Vagina (tissue), 2 donors: ENCODE measurements around the gene BAHCC1. TPM values are rescaled to one million over a fixed set of nuclear protein-coding genes. Genes with fewer than 3 reads are reported as not detected.

ENCODE experiments used
- DNase-seq, 2 donors: peaks; one replicate each; pipeline ENCODE4 v3.0.0-alpha.2; 2017; ENCODE audit errors: extremely low spot score in 2 of 2
- H3K27ac ChIP-seq: fragments of 200-600 bp; sonication (generic); one replicate; pipeline ENCODE4 v1.5.1; 2019
- H3K27me3 ChIP-seq: fragments of 200-600 bp; sonication (generic); one replicate; pipeline ENCODE4 v1.5.1; 2019
- H3K36me3 ChIP-seq, 2 donors: fragments of 200-600 bp; sonication (generic); one replicate each; pipeline ENCODE4 v1.5.1; 2017 to 2019
- H3K4me1 ChIP-seq: fragments of 200-600 bp; sonication (generic); one replicate; pipeline ENCODE4 v1.5.1; 2019
- H3K4me3 ChIP-seq, 2 donors: fragments of 200-600 bp; sonication (generic); 1 replicate in 1 of 2; 2 replicates in 1 of 2; pipeline ENCODE4 v1.5.1; 2016 to 2019
- H3K9me3 ChIP-seq: fragments of 200-600 bp; sonication (generic); one replicate; pipeline ENCODE4 v1.5.1; 2019
- POLR2A ChIP-seq, 2 donors: fragments of 450-650 bp; IDR thresholded peaks; one replicate each; pipeline ENCODE4 v1.6.1; 2017; ENCODE audit warnings: antibody characterized with exemption in 2 of 2, mild to moderate bottlenecking in 2 of 2, moderate library complexity in 2 of 2
- POLR2AphosphoS5 ChIP-seq, 2 donors: sonication (generic); formaldehyde crosslinking; IDR thresholded peaks; one replicate each; pipeline ENCODE4 v1.9.0; 2017; ENCODE audit warnings: antibody characterized with exemption in 2 of 2, mild to moderate bottlenecking in 2 of 2, low read depth in 1 of 2; ENCODE audit not compliant: insufficient read depth in 1 of 2
- intact Hi-C: fragments of 100-400 bp; cut with DNase I; formaldehyde crosslinking; loops from one replicate; pipeline ENCODE4 v1.15.1; 2023
- total RNA-seq: library from RNA; depleted of rRNA; stranded (reverse); fragments of >200 nt; gene quantifications from one replicate; pipeline ENCODE4 v1.2.3, GENCODE V29; 2016
- TF ChIP-seq, protein P1 (sequence below), 3 experiments: fragments of 450-650 bp in 2 of 3; fragments of 200-600 bp in 1 of 3; sonication (generic) in 1 of 3; IDR thresholded peaks; one replicate each; pipeline ENCODE4 v1.5.1; 2017 to 2019; ENCODE audit warnings: antibody characterized with exemption in 3 of 3, mild to moderate bottlenecking in 2 of 3, moderate library complexity in 2 of 3

Gene BAHCC1
- total RNA-seq, 1 donor from 2014 or later, result 9.1 TPM

DNA sequence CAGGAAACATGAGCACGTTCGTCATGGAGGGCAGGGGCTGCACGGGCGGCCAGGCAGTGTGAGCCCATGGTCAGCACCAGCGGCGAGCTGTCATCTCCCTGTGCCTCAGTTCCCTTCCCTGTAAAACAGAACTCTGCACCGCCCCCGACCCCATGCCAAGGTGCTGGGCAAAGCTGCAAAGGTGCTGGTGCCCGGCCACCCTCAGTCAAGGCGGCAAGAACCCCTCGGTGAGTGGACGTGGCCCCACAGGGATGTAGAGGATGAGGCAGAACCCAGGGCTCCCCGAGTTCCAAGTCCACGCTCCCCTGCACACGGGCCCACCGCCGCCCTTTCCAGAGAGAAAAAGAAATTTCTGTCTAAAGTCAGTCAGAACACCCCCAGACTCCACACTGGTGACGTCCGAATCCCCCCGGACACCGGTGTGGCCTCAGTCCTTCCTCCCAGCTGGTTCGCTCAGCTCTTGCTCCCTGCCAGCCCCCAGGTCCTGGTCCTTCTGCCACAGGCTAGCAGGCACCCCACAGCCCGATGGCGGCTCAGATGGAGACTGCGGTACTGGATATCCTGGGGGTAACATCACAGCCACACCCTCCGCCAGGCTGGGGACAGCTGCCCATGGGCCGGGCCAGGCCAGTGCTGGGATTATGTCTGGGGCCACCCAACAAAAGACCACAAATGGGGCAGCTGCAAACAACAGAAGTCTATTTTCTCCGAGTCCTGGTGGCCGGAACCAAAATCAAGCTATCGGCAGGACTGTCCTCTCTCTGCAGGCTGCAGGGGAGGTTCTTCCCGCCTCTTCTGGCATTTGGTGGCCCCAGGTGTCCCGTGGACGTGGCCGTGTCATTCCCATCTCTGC is 14.4 kb upstream of the BAHCC1 start:
- TF ChIP-seq, protein P1, sequence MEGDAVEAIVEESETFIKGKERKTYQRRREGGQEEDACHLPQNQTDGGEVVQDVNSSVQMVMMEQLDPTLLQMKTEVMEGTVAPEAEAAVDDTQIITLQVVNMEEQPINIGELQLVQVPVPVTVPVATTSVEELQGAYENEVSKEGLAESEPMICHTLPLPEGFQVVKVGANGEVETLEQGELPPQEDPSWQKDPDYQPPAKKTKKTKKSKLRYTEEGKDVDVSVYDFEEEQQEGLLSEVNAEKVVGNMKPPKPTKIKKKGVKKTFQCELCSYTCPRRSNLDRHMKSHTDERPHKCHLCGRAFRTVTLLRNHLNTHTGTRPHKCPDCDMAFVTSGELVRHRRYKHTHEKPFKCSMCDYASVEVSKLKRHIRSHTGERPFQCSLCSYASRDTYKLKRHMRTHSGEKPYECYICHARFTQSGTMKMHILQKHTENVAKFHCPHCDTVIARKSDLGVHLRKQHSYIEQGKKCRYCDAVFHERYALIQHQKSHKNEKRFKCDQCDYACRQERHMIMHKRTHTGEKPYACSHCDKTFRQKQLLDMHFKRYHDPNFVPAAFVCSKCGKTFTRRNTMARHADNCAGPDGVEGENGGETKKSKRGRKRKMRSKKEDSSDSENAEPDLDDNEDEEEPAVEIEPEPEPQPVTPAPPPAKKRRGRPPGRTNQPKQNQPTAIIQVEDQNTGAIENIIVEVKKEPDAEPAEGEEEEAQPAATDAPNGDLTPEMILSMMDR (IDR thresholded peaks at IDR 0.05), result no peak
- TF ChIP-seq POLR2AphosphoS5 (IDR thresholded peaks at IDR 0.05; ENCODE audit: insufficient read depth in 1 of 2, low read depth in 1 of 2) (no peak), POLR2A (IDR thresholded peaks at IDR 0.05) (no peak)
- peaks cover 6% of the 10 kb centered on the region for H3K4me1 ChIP-seq
- H3K27ac ChIP-seq, result no peak overlapping the region

GRCh38 chr17:81381632-81382577 is 13.4 kb upstream of the BAHCC1 start:
- no peaks in the 10 kb centered on the region for H3K27me3 ChIP-seq
- no peak overlapping the region for H3K4me3 ChIP-seq
- intact Hi-C loops, result no loop called here
- TF ChIP-seq POLR2AphosphoS5 (IDR thresholded peaks at IDR 0.05; ENCODE audit: insufficient read depth in 1 of 2, low read depth in 1 of 2) (no peak), POLR2A (IDR thresholded peaks at IDR 0.05) (no peak)
- TF ChIP-seq, protein P1 (IDR thresholded peaks at IDR 0.05), result no peak
- DNase-seq, result no peak
- no peaks in the 10 kb centered on the region for H3K36me3 ChIP-seq
- H3K4me1 ChIP-seq, result peaks cover 14% of the 10 kb centered on the region
- H3K9me3 ChIP-seq, result no peaks in the 10 kb centered on the region
- H3K27ac ChIP-seq, result no peak overlapping the region

More for the DNA sequence above, 14.4 kb upstream of the BAHCC1 start:
- intact Hi-C loops, result no loop called here
- no peak for DNase-seq
- Histone ChIP-seq H3K4me3 (no peak overlapping the region), H3K27me3 (no peaks in the 10 kb centered on the region), H3K36me3 (no peaks in the 10 kb centered on the region), H3K9me3 (no peaks in the 10 kb centered on the region)

GRCh38 chr17:81382851-81383250 is 12.4 kb upstream of the BAHCC1 start:
- intact Hi-C loops, result no loop called here
- no peak for DNase-seq
- Histone ChIP-seq H3K36me3 (no peaks in the 10 kb centered on the region), H3K4me3 (no peak overlapping the region), H3K27me3 (no peaks in the 10 kb centered on the region), H3K4me1 (peaks cover 18% of the 10 kb centered on the region), H3K9me3 (no peaks in the 10 kb centered on the region), H3K27ac (no peak overlapping the region)
- TF ChIP-seq POLR2A (IDR thresholded peaks at IDR 0.05), result no peak
- TF ChIP-seq, protein P1 (IDR thresholded peaks at IDR 0.05), result no peak

GRCh38 chr17:81383504-81384421 is 11.5 kb upstream of the BAHCC1 start:
- Histone ChIP-seq H3K4me1 (peaks cover 27% of the 10 kb centered on the region), H3K36me3 (no peaks in the 10 kb centered on the region), H3K27me3 (no peaks in the 10 kb centered on the region), H3K27ac (no peak overlapping the region), H3K4me3 (no peak overlapping the region), H3K9me3 (no peaks in the 10 kb centered on the region)
- intact Hi-C loops, result no loop called here
- DNase-seq, result no peak
- TF ChIP-seq POLR2AphosphoS5 (IDR thresholded peaks at IDR 0.05; ENCODE audit: insufficient read depth in 1 of 2, low read depth in 1 of 2) (no peak), POLR2A (IDR thresholded peaks at IDR 0.05) (no peak)
- TF ChIP-seq, protein P1 (IDR thresholded peaks at IDR 0.05), result no peak
